ENCODE results near the gene MGAT5.

Gene MGAT5

GRCh38 chr2:134272806-134273205, 18.9 kb downstream of the MGAT5 start:
- H3K4me1 ChIP-seq (ENCODE audit: control insufficient read depth in 1 of 2, insufficient read depth in 1 of 2, low read depth in 1 of 2, low read length in 1 of 2): peaks cover 7 to 11% of the 10 kb centered on the region in 2 experiments
- no peak for TF ChIP-seq CTCF (IDR thresholded peaks at IDR 0.05)
- no peak overlapping the region for H3K27ac ChIP-seq
- no peaks in the 10 kb centered on the region for H3K36me3 ChIP-seq
- H3K27me3 ChIP-seq: no peaks in the 10 kb centered on the region
- no peaks in the 10 kb centered on the region for H3K9me3 ChIP-seq
- H3K4me3 ChIP-seq (ENCODE audit: low read depth in 1 of 2, low read length in 1 of 2): no peak overlapping the region

- Histone ChIP-seq H3K36me3 (no peaks in the 10 kb centered on the region), H3K27ac (no peak overlapping the region), H3K4me3 (ENCODE audit: low read depth in 1 of 2, low read length in 1 of 2) (no peak overlapping the region), H3K4me1 (ENCODE audit: control insufficient read depth in 1 of 2, insufficient read depth in 1 of 2, low read depth in 1 of 2, low read length in 1 of 2) (peaks cover 7 to 11% of the 10 kb centered on the region in 2 experiments), H3K27me3 (no peaks in the 10 kb centered on the region), H3K9me3 (no peaks in the 10 kb centered on the region)
- TF ChIP-seq CTCF (IDR thresholded peaks at IDR 0.05): no peak
These were observed 19.5 kb downstream of the MGAT5 start for GRCh38 chr2:134273256-134273983.

- Histone ChIP-seq H3K4me1 (ENCODE audit: control insufficient read depth in 1 of 2, insufficient read depth in 1 of 2, low read depth in 1 of 2, low read length in 1 of 2) (peaks cover 7 to 11% of the 10 kb centered on the region in 2 experiments), H3K27me3 (no peaks in the 10 kb centered on the region)
- no peak for TF ChIP-seq CTCF (IDR thresholded peaks at IDR 0.05)
These were observed 20.2 kb downstream of the MGAT5 start for GRCh38 chr2:134274121-134274520.

GRCh38 chr2:134275058-134275862, 21.4 kb downstream of the MGAT5 start:
- Histone ChIP-seq H3K9me3 (no peaks in the 10 kb centered on the region), H3K27me3 (no peaks in the 10 kb centered on the region), H3K4me3 (ENCODE audit: low read depth in 1 of 2, low read length in 1 of 2) (no peak overlapping the region), H3K36me3 (no peaks in the 10 kb centered on the region), H3K27ac (peak overlapping the region; percentile 54), H3K4me1 (ENCODE audit: control insufficient read depth in 1 of 2, insufficient read depth in 1 of 2, low read depth in 1 of 2, low read length in 1 of 2) (peaks cover 7 to 11% of the 10 kb centered on the region in 2 experiments)
- TF ChIP-seq CTCF (IDR thresholded peaks at IDR 0.05): no peak

More at GRCh38 chr2:134274121-134274520, 20.2 kb downstream of the MGAT5 start:
- H3K9me3 ChIP-seq: no peaks in the 10 kb centered on the region
- H3K27ac ChIP-seq: no peak overlapping the region
- H3K36me3 ChIP-seq: no peaks in the 10 kb centered on the region
- H3K4me3 ChIP-seq (ENCODE audit: low read depth in 1 of 2, low read length in 1 of 2): no peak overlapping the region

GRCh38 chr2:134276381-134277172, 22.7 kb downstream of the MGAT5 start:
- H3K27ac ChIP-seq: peak overlapping the region; percentile 43
- no peaks in the 10 kb centered on the region for H3K9me3 ChIP-seq
- no peak overlapping the region for H3K4me3 ChIP-seq (ENCODE audit: low read depth in 1 of 2, low read length in 1 of 2)
- peaks cover 7 to 11% of the 10 kb centered on the region in 2 experiments for H3K4me1 ChIP-seq (ENCODE audit: control insufficient read depth in 1 of 2, insufficient read depth in 1 of 2, low read depth in 1 of 2, low read length in 1 of 2)
- no peaks in the 10 kb centered on the region for H3K36me3 ChIP-seq
- TF ChIP-seq CTCF (IDR thresholded peaks at IDR 0.05): no peak
- no peaks in the 10 kb centered on the region for H3K27me3 ChIP-seq
